ENCODE measurements around the gene CRB3. TPM values are rescaled to one million over a fixed set of nuclear protein-coding genes. Genes with fewer than 3 reads are reported as not detected.

The CRB3 gene
- total RNA-seq, 1 experiment from 2014 or later: 29.9 TPM

DNA sequence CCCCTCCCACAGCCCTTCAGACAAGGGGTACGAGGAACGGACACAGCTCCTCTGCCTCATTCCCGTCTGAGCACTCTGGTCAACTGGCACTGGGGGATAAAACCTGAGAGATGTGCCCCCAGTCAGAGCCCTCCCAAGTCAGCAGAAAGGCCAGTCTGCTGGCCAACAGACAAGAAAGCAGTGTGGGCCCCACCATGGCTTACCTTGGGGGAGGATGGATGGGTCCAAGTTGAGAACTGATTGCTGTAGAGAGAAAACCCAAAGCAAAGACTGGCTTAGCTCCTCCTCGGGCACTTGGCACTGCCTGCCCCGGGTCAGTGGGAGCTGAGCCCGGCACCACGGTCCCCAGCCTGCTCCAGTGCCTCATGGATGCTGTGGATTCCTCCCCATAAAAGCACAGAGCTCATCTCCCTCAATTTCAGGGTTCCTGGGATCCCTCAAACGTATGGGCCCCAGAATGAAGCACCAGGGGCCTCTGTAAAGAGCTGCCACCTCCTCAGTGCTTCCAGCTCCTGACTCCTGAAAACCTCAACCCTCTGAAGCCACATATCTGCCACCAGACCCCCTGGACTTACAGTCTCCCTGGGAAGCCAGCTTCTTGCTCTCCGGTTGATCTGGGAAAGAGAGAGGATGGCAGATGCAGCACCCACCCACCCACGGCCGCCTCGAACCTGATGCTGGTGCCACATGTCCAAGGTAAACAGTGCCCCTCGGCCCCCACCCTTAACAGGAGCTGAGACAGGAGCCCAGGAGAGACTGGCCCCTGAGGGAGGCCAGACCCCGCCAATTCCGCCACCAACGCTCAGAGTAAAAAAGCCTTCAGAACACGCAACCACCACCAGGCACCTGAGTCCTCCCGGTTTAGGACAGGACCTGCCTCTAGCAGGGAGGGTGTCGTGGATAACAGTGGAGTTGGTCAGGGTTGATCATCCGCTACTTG lies 42.7 kb upstream of the CRB3 start:
- peaks cover 6% of the 10 kb centered on the region for H3K9me3 Mint-ChIP-seq
- CTCF ChIA-PET: interaction anchor here (1.3 to 1.4 kb wide), 2 partner anchors 9 to 160 kb away, joined by 3 to 4 read pairs; no protein-coding TSS in a partner anchor
- POLR2A ChIA-PET: no interaction called here
- DNase-seq (ENCODE audit: low spot score): no peak
- H3K4me3 Mint-ChIP-seq: no peak overlapping the region
- ATAC-seq: no peak
- H3K4me1 Mint-ChIP-seq: peaks cover 14% of the 10 kb centered on the region
- H3K27ac Mint-ChIP-seq: peak overlapping the region; percentile 53; the same call in 1 of the 2 replicates
- H3K27me3 Mint-ChIP-seq (ENCODE audit: low read depth): peaks cover 12% of the 10 kb centered on the region
- H3K36me3 Mint-ChIP-seq: peaks cover 62% of the 10 kb centered on the region
- no peak for TF ChIP-seq CTCF (IDR thresholded peaks at IDR 0.05)
- no peak for TF ChIP-seq JUN (CRISPR knock-in tag; IDR thresholded peaks at IDR 0.05)
- no peak for TF ChIP-seq FOXK1 (CRISPR knock-in tag; IDR thresholded peaks at IDR 0.05)
- no peak for TF ChIP-seq ATF3 (CRISPR knock-in tag; conservative IDR thresholded peaks at IDR 0.05)
- TF ChIP-seq ZBTB21 (CRISPR knock-in tag; IDR thresholded peaks at IDR 0.05; ENCODE audit: borderline replicate concordance): no peak
- TF ChIP-seq, protein P1, sequence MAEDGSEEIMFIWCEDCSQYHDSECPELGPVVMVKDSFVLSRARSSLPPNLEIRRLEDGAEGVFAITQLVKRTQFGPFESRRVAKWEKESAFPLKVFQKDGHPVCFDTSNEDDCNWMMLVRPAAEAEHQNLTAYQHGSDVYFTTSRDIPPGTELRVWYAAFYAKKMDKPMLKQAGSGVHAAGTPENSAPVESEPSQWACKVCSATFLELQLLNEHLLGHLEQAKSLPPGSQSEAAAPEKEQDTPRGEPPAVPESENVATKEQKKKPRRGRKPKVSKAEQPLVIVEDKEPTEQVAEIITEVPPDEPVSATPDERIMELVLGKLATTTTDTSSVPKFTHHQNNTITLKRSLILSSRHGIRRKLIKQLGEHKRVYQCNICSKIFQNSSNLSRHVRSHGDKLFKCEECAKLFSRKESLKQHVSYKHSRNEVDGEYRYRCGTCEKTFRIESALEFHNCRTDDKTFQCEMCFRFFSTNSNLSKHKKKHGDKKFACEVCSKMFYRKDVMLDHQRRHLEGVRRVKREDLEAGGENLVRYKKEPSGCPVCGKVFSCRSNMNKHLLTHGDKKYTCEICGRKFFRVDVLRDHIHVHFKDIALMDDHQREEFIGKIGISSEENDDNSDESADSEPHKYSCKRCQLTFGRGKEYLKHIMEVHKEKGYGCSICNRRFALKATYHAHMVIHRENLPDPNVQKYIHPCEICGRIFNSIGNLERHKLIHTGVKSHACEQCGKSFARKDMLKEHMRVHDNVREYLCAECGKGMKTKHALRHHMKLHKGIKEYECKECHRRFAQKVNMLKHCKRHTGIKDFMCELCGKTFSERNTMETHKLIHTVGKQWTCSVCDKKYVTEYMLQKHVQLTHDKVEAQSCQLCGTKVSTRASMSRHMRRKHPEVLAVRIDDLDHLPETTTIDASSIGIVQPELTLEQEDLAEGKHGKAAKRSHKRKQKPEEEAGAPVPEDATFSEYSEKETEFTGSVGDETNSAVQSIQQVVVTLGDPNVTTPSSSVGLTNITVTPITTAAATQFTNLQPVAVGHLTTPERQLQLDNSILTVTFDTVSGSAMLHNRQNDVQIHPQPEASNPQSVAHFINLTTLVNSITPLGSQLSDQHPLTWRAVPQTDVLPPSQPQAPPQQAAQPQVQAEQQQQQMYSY (CRISPR knock-in tag; IDR thresholded peaks at IDR 0.05): no peak
- no peak for TF ChIP-seq E2F5 (CRISPR knock-in tag; IDR thresholded peaks at IDR 0.05)
- no peak for TF ChIP-seq GTF2I (CRISPR knock-in tag; conservative IDR thresholded peaks at IDR 0.05)
- TF ChIP-seq ETV6 (CRISPR knock-in tag; IDR thresholded peaks at IDR 0.05): no peak
- no peak for TF ChIP-seq PRRX2 (CRISPR knock-in tag; IDR thresholded peaks at IDR 0.05)
- TF ChIP-seq NFYB (CRISPR knock-in tag; conservative IDR thresholded peaks at IDR 0.05; ENCODE audit: low read depth): no peak
- TF ChIP-seq MAX (CRISPR knock-in tag; IDR thresholded peaks at IDR 0.05): no peak
- TF ChIP-seq IRF1 (CRISPR knock-in tag; IDR thresholded peaks at IDR 0.05): no peak
- no peak for TF ChIP-seq ZNF263 (CRISPR knock-in tag; IDR thresholded peaks at IDR 0.05; ENCODE audit: low read depth)
- no peak for TF ChIP-seq ESRRA (CRISPR knock-in tag; IDR thresholded peaks at IDR 0.05; ENCODE audit: borderline replicate concordance)
- no peak for TF ChIP-seq NR3C1 (CRISPR knock-in tag; conservative IDR thresholded peaks at IDR 0.05; ENCODE audit: low read depth)
- TF ChIP-seq, protein P2, sequence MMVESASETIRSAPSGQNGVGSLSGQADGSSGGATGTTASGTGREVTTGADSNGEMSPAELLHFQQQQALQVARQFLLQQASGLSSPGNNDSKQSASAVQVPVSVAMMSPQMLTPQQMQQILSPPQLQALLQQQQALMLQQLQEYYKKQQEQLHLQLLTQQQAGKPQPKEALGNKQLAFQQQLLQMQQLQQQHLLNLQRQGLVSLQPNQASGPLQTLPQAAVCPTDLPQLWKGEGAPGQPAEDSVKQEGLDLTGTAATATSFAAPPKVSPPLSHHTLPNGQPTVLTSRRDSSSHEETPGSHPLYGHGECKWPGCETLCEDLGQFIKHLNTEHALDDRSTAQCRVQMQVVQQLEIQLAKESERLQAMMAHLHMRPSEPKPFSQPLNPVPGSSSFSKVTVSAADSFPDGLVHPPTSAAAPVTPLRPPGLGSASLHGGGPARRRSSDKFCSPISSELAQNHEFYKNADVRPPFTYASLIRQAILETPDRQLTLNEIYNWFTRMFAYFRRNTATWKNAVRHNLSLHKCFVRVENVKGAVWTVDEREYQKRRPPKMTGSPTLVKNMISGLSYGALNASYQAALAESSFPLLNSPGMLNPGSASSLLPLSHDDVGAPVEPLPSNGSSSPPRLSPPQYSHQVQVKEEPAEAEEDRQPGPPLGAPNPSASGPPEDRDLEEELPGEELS (CRISPR knock-in tag; IDR thresholded peaks at IDR 0.05): no peak
